Measurements from ENCODE around the gene FBXO42.
A peak's percentile ranks its signal among the peaks of the same experiment; 100 is the strongest.

DNA sequence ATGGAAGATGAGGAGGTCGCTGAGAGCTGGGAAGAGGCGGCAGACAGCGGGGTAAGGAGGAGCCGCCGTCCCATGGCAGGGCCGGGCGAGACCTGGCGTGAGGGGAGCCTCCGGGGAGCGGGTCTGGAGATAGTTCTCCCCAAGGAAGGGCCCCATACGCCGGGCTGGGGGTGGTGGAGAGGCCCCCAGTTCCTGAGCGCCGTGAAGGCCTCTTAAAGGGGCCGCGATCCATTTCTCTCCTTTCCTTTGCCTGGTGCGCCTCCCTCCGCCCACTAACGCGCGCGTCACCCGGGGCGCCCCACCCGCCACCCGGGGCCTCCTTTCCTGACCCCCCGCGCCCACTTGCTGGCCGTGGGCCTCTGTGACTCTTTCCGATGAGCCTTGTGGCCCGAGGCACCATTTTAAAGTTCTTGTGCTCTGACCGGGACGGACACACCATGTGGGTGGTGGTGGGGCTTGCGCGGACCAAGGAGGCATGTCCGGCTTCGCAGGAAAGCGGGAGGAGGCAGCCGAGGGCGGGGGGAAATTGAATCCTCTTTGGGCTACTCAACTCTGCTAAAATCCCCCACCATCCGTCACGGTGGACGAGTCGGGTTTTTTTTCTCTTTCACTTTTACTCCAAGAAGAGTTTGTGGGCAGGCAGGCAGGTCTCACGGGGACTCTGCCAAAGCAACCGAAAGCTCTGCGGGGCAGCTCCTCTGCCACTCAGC, 15.1 kb upstream of the FBXO42 start:
- TF ChIP-seq, protein P1, sequence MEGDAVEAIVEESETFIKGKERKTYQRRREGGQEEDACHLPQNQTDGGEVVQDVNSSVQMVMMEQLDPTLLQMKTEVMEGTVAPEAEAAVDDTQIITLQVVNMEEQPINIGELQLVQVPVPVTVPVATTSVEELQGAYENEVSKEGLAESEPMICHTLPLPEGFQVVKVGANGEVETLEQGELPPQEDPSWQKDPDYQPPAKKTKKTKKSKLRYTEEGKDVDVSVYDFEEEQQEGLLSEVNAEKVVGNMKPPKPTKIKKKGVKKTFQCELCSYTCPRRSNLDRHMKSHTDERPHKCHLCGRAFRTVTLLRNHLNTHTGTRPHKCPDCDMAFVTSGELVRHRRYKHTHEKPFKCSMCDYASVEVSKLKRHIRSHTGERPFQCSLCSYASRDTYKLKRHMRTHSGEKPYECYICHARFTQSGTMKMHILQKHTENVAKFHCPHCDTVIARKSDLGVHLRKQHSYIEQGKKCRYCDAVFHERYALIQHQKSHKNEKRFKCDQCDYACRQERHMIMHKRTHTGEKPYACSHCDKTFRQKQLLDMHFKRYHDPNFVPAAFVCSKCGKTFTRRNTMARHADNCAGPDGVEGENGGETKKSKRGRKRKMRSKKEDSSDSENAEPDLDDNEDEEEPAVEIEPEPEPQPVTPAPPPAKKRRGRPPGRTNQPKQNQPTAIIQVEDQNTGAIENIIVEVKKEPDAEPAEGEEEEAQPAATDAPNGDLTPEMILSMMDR (IDR thresholded peaks at IDR 0.05; ENCODE audit: extremely low read depth in 1 of 2, insufficient read depth in 1 of 2, low read depth in 1 of 2, low read length in 2 of 2), result no peak
- no peak for TF ChIP-seq JUN (IDR thresholded peaks at IDR 0.05; ENCODE audit: borderline replicate concordance, insufficient read depth, insufficient read length, low read depth)
- TF ChIP-seq POLR2A (IDR thresholded peaks at IDR 0.05; ENCODE audit: low read depth, low read length), result peak; percentile 85

Data from endothelial cell of umbilical vein (primary cell).